ENCODE data around the gene SLC25A39. TPM values are rescaled to one million over a fixed set of nuclear protein-coding genes. Genes with fewer than 3 reads are reported as not detected.

SLC25A39 gene
- total RNA-seq, 2 donors from 2014 or later = 72.6 to 154 TPM

DNA sequence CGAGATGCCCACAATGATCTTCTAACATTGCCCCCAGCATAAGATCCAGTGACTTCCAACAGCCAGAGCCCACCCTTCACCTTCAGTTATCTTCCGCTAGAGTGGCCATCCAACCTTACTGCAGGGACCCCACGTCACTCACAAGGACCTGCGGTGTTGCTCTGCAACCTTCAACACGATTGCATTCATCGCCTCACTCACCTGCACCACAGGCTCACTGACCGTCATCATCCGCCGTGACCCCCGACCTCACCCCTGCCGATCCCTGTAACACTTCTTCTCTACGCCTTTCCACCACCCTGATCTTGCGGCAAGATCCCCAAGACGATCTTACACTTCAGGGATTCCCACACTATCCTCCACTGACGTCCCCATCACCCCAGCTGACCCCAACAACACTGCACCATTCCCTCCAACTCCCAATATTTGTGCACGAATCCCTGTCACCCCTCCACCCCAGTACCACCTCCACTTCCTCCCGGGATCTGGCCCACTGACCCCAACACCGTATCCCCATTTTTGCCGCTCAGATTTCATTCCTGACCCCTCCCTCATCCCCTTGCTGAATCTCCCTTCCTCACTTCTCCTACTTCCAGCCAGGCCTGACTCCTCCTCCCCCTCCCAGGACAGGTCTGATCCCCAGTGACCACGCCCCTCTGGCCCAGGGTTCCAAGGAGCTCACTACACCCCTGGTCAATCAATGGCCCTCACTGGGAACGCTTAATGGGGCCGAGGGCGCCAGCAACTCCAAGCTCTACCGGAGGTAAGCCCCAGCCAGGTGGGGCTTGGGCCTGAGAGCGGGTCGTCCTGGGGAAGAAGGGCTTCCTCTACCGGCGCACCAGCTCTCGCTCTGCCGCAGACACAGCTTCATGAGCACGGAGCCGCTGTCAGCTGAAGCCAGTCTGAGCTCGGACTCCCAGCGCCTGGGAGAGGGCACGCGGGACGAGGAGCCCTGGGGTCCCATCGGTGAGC, 8.6 kb downstream of the SLC25A39 start:
- DNase-seq = no peak
- H3K27ac ChIP-seq = no peak overlapping the region
- no peak for ATAC-seq
- intact Hi-C loops (cut with DNase I) = no loop called here
- peaks cover 9% of the 10 kb centered on the region for H3K4me1 ChIP-seq
- TF ChIP-seq, protein P1, sequence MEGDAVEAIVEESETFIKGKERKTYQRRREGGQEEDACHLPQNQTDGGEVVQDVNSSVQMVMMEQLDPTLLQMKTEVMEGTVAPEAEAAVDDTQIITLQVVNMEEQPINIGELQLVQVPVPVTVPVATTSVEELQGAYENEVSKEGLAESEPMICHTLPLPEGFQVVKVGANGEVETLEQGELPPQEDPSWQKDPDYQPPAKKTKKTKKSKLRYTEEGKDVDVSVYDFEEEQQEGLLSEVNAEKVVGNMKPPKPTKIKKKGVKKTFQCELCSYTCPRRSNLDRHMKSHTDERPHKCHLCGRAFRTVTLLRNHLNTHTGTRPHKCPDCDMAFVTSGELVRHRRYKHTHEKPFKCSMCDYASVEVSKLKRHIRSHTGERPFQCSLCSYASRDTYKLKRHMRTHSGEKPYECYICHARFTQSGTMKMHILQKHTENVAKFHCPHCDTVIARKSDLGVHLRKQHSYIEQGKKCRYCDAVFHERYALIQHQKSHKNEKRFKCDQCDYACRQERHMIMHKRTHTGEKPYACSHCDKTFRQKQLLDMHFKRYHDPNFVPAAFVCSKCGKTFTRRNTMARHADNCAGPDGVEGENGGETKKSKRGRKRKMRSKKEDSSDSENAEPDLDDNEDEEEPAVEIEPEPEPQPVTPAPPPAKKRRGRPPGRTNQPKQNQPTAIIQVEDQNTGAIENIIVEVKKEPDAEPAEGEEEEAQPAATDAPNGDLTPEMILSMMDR (IDR thresholded peaks at IDR 0.05) = no peak
- TF ChIP-seq POLR2A (IDR thresholded peaks at IDR 0.05) = no peak
- H3K4me3 ChIP-seq = no peak overlapping the region
- peaks cover 0 to 9% of the 10 kb centered on the region in 2 donors for H3K27me3 ChIP-seq
- H3K9me3 ChIP-seq = no peaks in the 10 kb centered on the region
- 8 to 9% methylated on average over 33 to 38 of the region's 38 CpGs for WGBS, 2 donors
- peaks cover 0 to 17% of the 10 kb centered on the region in 2 donors for H3K36me3 ChIP-seq (replicated peaks in 1 of 2; ENCODE audit: insufficient read depth in 1 of 2, low read depth in 2 of 2)

- Histone ChIP-seq H3K4me1 (peaks cover 9% of the 10 kb centered on the region), H3K4me3 (peak overlapping the region in 1 of 2 donors; percentile 8), H3K27ac (no peak overlapping the region), H3K27me3 (peaks cover 0 to 9% of the 10 kb centered on the region in 2 donors), H3K36me3 (replicated peaks in 1 of 2; ENCODE audit: insufficient read depth in 1 of 2, low read depth in 2 of 2) (peaks cover 0 to 8% of the 10 kb centered on the region in 2 donors), H3K9me3 (no peaks in the 10 kb centered on the region)
- intact Hi-C loops (cut with DNase I) = no loop called here
- ATAC-seq = peak; percentile 47
- peak; percentile 36 to 58 (median 53) for DNase-seq
- 2 to 11% methylated on average over 3 to 81 of the region's 81 CpGs for WGBS, 2 donors
- TF ChIP-seq, protein P1 (IDR thresholded peaks at IDR 0.05) = no peak
- no peak for TF ChIP-seq POLR2A (IDR thresholded peaks at IDR 0.05)
These were observed 9.6 kb downstream of the SLC25A39 start for GRCh38 chr17:44314869-44315661.

DNA sequence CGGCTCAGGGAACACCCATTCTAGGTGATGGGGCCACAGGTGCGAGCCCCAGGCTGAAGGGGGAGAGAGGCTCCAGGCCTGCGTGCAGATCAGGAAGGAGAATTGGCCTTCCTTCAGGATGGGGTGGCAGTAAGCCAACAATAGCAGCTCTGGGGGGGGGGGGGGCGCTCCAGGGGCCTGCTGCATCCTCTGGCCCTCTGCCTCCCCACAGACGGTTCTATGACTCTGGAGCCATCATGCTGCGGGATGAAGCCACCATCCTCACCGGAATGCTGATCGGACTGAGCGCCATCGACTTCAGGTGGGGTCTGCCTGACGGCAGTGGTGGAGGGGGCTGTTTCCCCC, 10.1 kb downstream of the SLC25A39 start:
- no peak overlapping the region for H3K4me3 ChIP-seq
- TF ChIP-seq, protein P1 (IDR thresholded peaks at IDR 0.05) = no peak
- TF ChIP-seq POLR2A (IDR thresholded peaks at IDR 0.05) = no peak
- H3K27me3 ChIP-seq = peaks cover 0 to 9% of the 10 kb centered on the region in 2 donors
- DNase-seq (no peak), ATAC-seq (no peak)
- H3K4me1 ChIP-seq = peaks cover 9% of the 10 kb centered on the region
- WGBS, 2 donors = 32 to 46% methylated on average over 8 to 9 of the region's 11 CpGs
- H3K36me3 ChIP-seq (replicated peaks in 1 of 2; ENCODE audit: insufficient read depth in 1 of 2, low read depth in 2 of 2) = peaks cover 0 to 3% of the 10 kb centered on the region in 2 donors
- H3K27ac ChIP-seq = no peak overlapping the region
- intact Hi-C loops (cut with DNase I) = no loop called here
- no peaks in the 10 kb centered on the region for H3K9me3 ChIP-seq

GRCh38 chr17:44314031-44314430, 10.6 kb downstream of the SLC25A39 start:
- peaks cover 11% of the 10 kb centered on the region for H3K4me1 ChIP-seq
- no peaks in the 10 kb centered on the region for H3K36me3 ChIP-seq (replicated peaks in 1 of 2; ENCODE audit: insufficient read depth in 1 of 2, low read depth in 2 of 2)
- TF ChIP-seq, protein P1 (IDR thresholded peaks at IDR 0.05) = no peak
- no peak overlapping the region for H3K4me3 ChIP-seq
- H3K9me3 ChIP-seq = no peaks in the 10 kb centered on the region
- intact Hi-C loops (cut with DNase I) = no loop called here
- 74% methylated on average over 7 of the region's 7 CpGs for WGBS, 2 donors
- no peak overlapping the region for H3K27ac ChIP-seq
- no peak for DNase-seq
- H3K27me3 ChIP-seq = peaks cover 0 to 9% of the 10 kb centered on the region in 2 donors
- no peak for ATAC-seq

Measured in body of pancreas (tissue), 4 donors.